ENCODE measurements around the gene TTYH3. TPM values are rescaled to one million over a fixed set of nuclear protein-coding genes. Genes with fewer than 3 reads are reported as not detected.
A peak's percentile ranks its signal among the peaks of the same experiment; 100 is the strongest.

TTYH3 gene
- total and polyA plus RNA-seq, 10 donors: 11.9 to 158 (median 72.8) TPM

DNA sequence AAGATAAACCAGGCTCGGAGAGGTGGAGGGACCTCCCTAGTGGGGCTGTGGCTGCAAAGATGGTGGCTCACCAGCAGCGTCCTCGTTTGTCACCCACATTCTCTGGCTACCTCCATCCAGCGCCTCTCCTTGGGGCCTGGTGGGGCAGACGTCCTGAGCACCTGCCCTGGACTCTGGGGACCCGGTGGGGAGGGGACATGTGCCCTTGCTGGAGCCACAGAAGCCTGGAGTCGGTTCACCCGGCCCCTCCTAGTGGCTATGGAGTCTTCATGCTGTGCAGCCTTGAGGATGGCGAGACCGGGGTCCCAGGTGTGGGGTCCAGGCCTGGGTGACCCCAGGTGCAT lies 14.5 kb downstream of the TTYH3 start:
- peak overlapping the region in 2 of 8 donors; percentile 79 to 92 for H3K27ac ChIP-seq
- no peak for DNase-seq
- no peaks in the 10 kb centered on the region for H3K27me3 ChIP-seq (replicated peaks in 1 of 7)
- TF ChIP-seq POLR2AphosphoS5 (IDR thresholded peaks at IDR 0.05) (no peak), POLR2A (IDR thresholded peaks at IDR 0.05) (no peak)
- TF ChIP-seq, protein P1, sequence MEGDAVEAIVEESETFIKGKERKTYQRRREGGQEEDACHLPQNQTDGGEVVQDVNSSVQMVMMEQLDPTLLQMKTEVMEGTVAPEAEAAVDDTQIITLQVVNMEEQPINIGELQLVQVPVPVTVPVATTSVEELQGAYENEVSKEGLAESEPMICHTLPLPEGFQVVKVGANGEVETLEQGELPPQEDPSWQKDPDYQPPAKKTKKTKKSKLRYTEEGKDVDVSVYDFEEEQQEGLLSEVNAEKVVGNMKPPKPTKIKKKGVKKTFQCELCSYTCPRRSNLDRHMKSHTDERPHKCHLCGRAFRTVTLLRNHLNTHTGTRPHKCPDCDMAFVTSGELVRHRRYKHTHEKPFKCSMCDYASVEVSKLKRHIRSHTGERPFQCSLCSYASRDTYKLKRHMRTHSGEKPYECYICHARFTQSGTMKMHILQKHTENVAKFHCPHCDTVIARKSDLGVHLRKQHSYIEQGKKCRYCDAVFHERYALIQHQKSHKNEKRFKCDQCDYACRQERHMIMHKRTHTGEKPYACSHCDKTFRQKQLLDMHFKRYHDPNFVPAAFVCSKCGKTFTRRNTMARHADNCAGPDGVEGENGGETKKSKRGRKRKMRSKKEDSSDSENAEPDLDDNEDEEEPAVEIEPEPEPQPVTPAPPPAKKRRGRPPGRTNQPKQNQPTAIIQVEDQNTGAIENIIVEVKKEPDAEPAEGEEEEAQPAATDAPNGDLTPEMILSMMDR (IDR thresholded peaks at IDR 0.05 in 8 of 11, conservative IDR thresholded peaks at IDR 0.05 in 3 of 11): no peak
- no peak overlapping the region for H3K4me3 ChIP-seq
- intact Hi-C loops (cut with DNase I; ENCODE audit: low total_unique reads): no loop called here
- H3K36me3 ChIP-seq: peaks cover 0 to 52% (median 23%) of the 10 kb centered on the region in 6 donors
- peaks cover 35 to 69% (median 57%) of the 10 kb centered on the region in 6 donors for H3K4me1 ChIP-seq
- WGBS, 5 donors: 82 to 89% (median 87%) methylated on average over 9 to 10 of the region's 10 CpGs
- H3K9me3 ChIP-seq: no peaks in the 10 kb centered on the region

DNA sequence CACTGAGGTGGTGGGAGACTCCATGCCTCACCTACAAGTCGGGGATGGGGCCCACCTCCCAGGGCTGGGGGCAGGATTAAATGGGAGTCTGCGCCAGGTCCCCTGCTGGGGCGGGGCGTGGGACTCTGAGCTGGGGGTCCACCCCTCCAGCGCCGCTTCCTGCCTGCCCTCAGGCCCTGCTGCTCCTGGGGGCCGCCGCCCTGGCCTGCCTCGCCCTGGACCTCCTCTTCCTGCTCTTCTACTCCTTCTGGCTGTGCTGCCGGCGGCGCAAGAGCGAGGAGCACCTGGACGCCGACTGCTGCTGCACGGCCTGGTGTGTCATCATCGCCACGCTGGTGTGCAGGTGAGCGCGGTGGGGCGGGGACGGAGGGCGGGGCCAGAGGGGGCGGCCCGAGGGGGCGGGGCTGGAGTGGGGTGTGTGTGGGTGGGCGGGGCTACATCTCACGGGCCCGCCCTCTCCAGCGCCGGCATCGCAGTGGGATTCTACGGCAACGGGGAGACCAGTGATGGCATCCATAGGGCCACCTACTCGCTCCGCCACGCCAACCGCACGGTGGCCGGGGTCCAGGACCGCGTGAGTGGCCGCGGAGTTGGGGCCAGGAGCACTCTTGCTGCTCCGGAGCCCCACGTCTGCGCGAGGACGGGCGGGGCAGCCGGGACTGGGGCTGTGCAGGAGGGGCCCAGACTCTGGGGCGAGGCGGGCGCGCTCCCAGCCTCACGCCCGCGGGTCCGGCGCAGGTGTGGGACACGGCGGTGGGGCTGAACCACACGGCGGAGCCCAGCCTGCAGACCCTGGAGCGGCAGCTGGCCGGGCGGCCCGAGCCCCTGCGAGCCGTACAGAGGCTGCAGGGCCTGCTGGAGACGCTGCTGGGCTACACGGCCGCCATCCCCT lies 15.1 kb downstream of the TTYH3 start:
- H3K4me3 ChIP-seq: no peak overlapping the region
- peaks cover 30 to 63% (median 51%) of the 10 kb centered on the region in 6 donors for H3K4me1 ChIP-seq
- H3K27ac ChIP-seq: peak overlapping the region in 1 of 8 donors; percentile 92
- TF ChIP-seq POLR2AphosphoS5 (IDR thresholded peaks at IDR 0.05) (no peak), POLR2A (IDR thresholded peaks at IDR 0.05) (no peak)
- TF ChIP-seq, protein P1 (IDR thresholded peaks at IDR 0.05 in 8 of 11, conservative IDR thresholded peaks at IDR 0.05 in 3 of 11): no peak
- H3K36me3 ChIP-seq: peaks cover 0 to 58% (median 24%) of the 10 kb centered on the region in 6 donors
- intact Hi-C loops (cut with DNase I; ENCODE audit: low total_unique reads): no loop called here
- no peaks in the 10 kb centered on the region for H3K9me3 ChIP-seq
- 82 to 94% (median 92%) methylated on average over 15 to 73 of the region's 73 CpGs for WGBS, 5 donors
- no peaks in the 10 kb centered on the region for H3K27me3 ChIP-seq (replicated peaks in 1 of 7)
- DNase-seq: no peak

DNA sequence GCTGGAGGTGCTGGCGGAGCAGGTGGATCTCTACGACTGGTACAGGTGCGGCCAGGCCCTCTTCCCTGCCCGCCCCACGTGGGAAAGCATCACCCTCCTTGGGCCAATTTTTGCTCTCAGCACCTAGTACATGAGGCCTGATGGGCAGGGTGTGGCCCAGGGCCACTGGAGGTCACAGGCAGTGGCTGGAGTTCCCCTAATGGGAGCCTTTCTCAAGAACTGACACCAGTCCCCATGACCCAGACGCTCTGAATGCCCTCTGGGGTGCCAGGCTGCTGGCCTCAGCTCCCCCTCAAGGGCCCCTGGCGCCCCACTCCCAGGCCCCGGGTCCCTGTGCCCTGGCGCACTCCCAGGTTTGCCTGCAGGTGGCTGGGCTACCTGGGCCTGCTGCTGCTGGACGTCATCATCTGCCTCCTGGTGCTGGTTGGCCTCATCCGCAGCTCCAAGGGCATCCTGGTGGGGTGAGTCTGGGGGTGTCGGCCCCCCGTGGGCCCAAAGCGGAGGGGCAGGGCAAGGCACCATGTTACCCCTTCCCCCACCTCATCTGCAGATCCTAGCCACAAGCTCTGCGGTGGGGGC lies 15.9 kb downstream of the TTYH3 start:
- intact Hi-C loops (cut with DNase I; ENCODE audit: low total_unique reads): no loop called here
- H3K36me3 ChIP-seq: peaks cover 0 to 66% (median 28%) of the 10 kb centered on the region in 6 donors
- peaks cover 27 to 55% (median 43%) of the 10 kb centered on the region in 6 donors for H3K4me1 ChIP-seq
- H3K9me3 ChIP-seq: no peaks in the 10 kb centered on the region
- no peaks in the 10 kb centered on the region for H3K27me3 ChIP-seq (replicated peaks in 1 of 7)
- TF ChIP-seq POLR2A (IDR thresholded peaks at IDR 0.05) (no peak), POLR2AphosphoS5 (IDR thresholded peaks at IDR 0.05) (peak in 1 of 3 donors; percentile 30)
- DNase-seq: no peak
- H3K27ac ChIP-seq: peak overlapping the region in 1 of 8 donors; percentile 28
- no peak overlapping the region for H3K4me3 ChIP-seq
- WGBS, 5 donors: 88 to 97% (median 91%) methylated on average over 7 to 15 of the region's 15 CpGs

DNA sequence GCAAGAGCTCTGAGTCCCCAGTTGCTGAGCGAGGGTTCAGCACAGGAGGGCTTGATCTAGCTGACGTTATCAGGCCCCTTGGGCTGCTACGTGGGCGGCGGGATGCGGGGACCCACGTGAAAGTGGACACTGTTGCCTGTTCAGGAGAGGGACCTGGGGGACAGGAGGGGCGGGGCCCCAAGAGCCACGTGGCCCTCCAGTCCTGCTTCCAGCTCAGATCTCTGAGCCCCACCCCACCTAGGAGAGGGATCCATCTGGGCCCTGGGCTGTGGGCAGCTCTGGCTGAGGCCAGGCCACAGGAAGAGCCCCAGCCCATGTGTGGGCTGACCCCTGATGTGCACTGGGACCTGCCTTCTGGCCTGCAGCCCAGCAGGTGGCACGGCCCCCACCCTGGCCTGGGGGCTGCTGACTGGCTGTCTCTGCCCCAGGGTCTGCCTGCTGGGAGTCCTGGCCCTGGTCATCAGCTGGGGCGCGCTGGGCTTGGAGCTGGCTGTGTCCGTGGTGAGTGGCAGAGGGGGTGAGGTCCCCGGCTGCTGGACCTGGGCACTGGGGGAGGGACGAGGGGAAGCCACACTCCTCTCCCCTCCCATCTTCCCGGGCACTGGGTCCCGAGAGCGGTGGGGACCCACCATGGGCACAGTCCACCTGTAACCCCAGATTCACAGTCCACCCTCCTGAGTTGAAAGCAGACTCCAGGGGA lies 17.5 kb downstream of the TTYH3 start:
- Histone ChIP-seq H3K27me3 (replicated peaks in 1 of 7) (no peaks in the 10 kb centered on the region), H3K27ac (no peak overlapping the region), H3K36me3 (peaks cover 0 to 82% (median 29%) of the 10 kb centered on the region in 6 donors), H3K4me3 (no peak overlapping the region), H3K4me1 (peaks cover 15 to 39% (median 27%) of the 10 kb centered on the region in 6 donors), H3K9me3 (no peaks in the 10 kb centered on the region)
- intact Hi-C loops (cut with DNase I; ENCODE audit: low total_unique reads): no loop called here
- WGBS, 5 donors: 85 to 92% (median 88%) methylated on average over 12 to 18 of the region's 18 CpGs
- no peak for DNase-seq
- TF ChIP-seq POLR2AphosphoS5 (IDR thresholded peaks at IDR 0.05) (peak in 2 of 3 donors; percentile 15 to 18), POLR2A (IDR thresholded peaks at IDR 0.05) (no peak)
- TF ChIP-seq, protein P1 (IDR thresholded peaks at IDR 0.05 in 8 of 11, conservative IDR thresholded peaks at IDR 0.05 in 3 of 11): no peak

Measured in spleen (tissue), 11 donors.